Panc1 (cell line): ENCODE measurements around the gene TMEM63C. TPM values are rescaled to one million over a fixed set of nuclear protein-coding genes. Genes with fewer than 3 reads are reported as not detected.

Experiments used
- ATAC-seq: fragments of 200-7000 bp; cut with Tn5 transposase; 2 replicates; pipeline ENCODE4 v1.9.1; 2020; ENCODE audit warnings: mild to moderate bottlenecking, moderate library complexity
- BruUV-seq: library from RNA; stranded (reverse); fragments of 400-500 nt; replicated peaks from 2 replicates; lab custom pipeline; 2021; lab: Mats Ljungman, UMichigan
- CTCF ChIA-PET: fragments of 300-600 bp; sonication (Branson Sonifier 250); formaldehyde crosslinking; loops from one replicate; lab custom pipeline; 2022; ENCODE audit warnings: antibody characterized with exemption; lab: Charles Lee
- POLR2A ChIA-PET: fragments of 300-600 bp; sonication (Branson Sonifier 250); formaldehyde crosslinking; loops from one replicate; lab custom pipeline; 2022; ENCODE audit warnings: antibody characterized with exemption; lab: Charles Lee
- DNase-seq: peaks from one replicate; pipeline ENCODE4 v3.0.0-alpha.2; 2010; ENCODE audit warnings: low read depth, low spot score
- H3K27ac ChIP-seq: 2 replicates; pipeline ENCODE4 v1.5.1; 2011; ENCODE audit warnings: mild to moderate bottlenecking, low read length, inconsistent platforms
- H3K27me3 ChIP-seq: fragments of 200-500 bp; sonication (Bioruptor generic); 2 replicates; pipeline ENCODE4 v1.6.0; 2014; ENCODE audit warnings: low read length, inconsistent platforms; ENCODE audit not compliant: control insufficient read depth, insufficient read depth
- H3K36me3 ChIP-seq: fragments of 200-500 bp; sonication (Bioruptor generic); 2 replicates; pipeline ENCODE4 v1.5.1; 2014; ENCODE audit warnings: inconsistent platforms, mild to moderate bottlenecking, low read length, moderate library complexity; ENCODE audit not compliant: control insufficient read depth, insufficient read depth
- H3K4me1 ChIP-seq: 2 replicates; pipeline ENCODE4 v1.5.1; 2011; ENCODE audit warnings: inconsistent platforms, mild to moderate bottlenecking, low read length, moderate library complexity; ENCODE audit not compliant: control insufficient read depth, insufficient read depth
- H3K4me3 ChIP-seq, 2 experiments: 2 replicates each; pipeline ENCODE4 v1.5.1; 2011 to 2012; ENCODE audit warnings: low read depth in 2 of 2, low read length in 2 of 2, mild to moderate bottlenecking in 2 of 2, inconsistent platforms in 1 of 2, moderate library complexity in 1 of 2
- H3K9me3 ChIP-seq: fragments of 200-500 bp; sonication (Bioruptor generic); 2 replicates; pipeline ENCODE4 v1.5.1; 2014; ENCODE audit warnings: low read depth, mild to moderate bottlenecking, inconsistent platforms, low read length, moderate library complexity; ENCODE audit not compliant: control insufficient read depth, insufficient read depth
- CTCF ChIP-seq: fragments of 450-650 bp; IDR thresholded peaks from 2 replicates; pipeline ENCODE4 v1.5.1; 2017; ENCODE audit warnings: mild to moderate bottlenecking
- POLR2AphosphoS5 ChIP-seq: IDR thresholded peaks from 2 replicates; pipeline ENCODE4 v1.6.1; 2012; ENCODE audit warnings: mild to moderate bottlenecking, low read depth, low read length, moderate library complexity
- REST ChIP-seq, 2 experiments: IDR thresholded peaks; 2 replicates each; pipeline ENCODE4 v1.6.1; 2011 to 2012; ENCODE audit warnings: low read depth in 2 of 2, control low read depth in 1 of 2, low read length in 1 of 2, mild to moderate bottlenecking in 1 of 2, moderate library complexity in 1 of 2; ENCODE audit not compliant: insufficient read depth in 1 of 2
- SIN3A ChIP-seq: IDR thresholded peaks from 2 replicates; pipeline ENCODE4 v1.6.1; 2012; ENCODE audit warnings: low read depth, mild to moderate bottlenecking, low read length, moderate library complexity, borderline replicate concordance; ENCODE audit not compliant: insufficient read depth
- TCF7L2 ChIP-seq: IDR thresholded peaks from 2 replicates; pipeline ENCODE4 v1.6.1; 2011; ENCODE audit warnings: mild to moderate bottlenecking, low read depth, low read length, inconsistent platforms
- in situ Hi-C: cut with HindIII; loops from 2 replicates; pipeline ENCODE4 v1.10.0; 2016; ENCODE audit warnings: low sequenced_read_pairs, low pct_unique_long_range_greater_than_20kb
- intact Hi-C: fragments of 100-400 bp; cut with micrococcal nuclease; formaldehyde crosslinking; loops from one replicate; pipeline ENCODE4 v1.10.0; 2022; ENCODE audit not compliant: unreplicated experiment
- total RNA-seq: library from RNA; stranded (reverse); gene quantifications from one replicate; pipeline ENCODE4 v1.2.1, GENCODE V29; 2021; ENCODE audit not compliant: unreplicated experiment

Gene TMEM63C
- total RNA-seq, 1 experiment from 2014 or later = 2.4 TPM

GRCh38 chr14:77303417-77304156 is 122.0 kb downstream of the TMEM63C start:
- in situ Hi-C loops (no loop called here), intact Hi-C loops (no loop called here)
- no peak overlapping the region for H3K4me3 ChIP-seq
- peak overlapping the region; percentile 29; the same call in 1 of the 2 replicates for H3K27ac ChIP-seq
- ChIA-PET POLR2A (interaction anchor here (1.4 kb wide), 1 partner anchor 12 kb away, joined by 5 read pairs; no protein-coding TSS in a partner anchor), CTCF (interaction anchor here (0.5 to 2.4 kb wide), 6 partner anchors 11 to 404 kb away, joined by 3 to 14 read pairs (median 3); no protein-coding TSS in a partner anchor)
- BruUV-seq = no TSS peak
- H3K4me1 ChIP-seq = peaks cover 23% of the 10 kb centered on the region
- H3K27me3 ChIP-seq = no peaks in the 10 kb centered on the region
- peak; percentile 85 for ATAC-seq
- H3K36me3 ChIP-seq = no peaks in the 10 kb centered on the region; the same call in 1 of the 2 replicates
- peak; percentile 96 for DNase-seq
- TF ChIP-seq SIN3A (no peak), REST (IDR thresholded peaks at IDR 0.05; ENCODE audit: insufficient read depth in 1 of 2, low read depth in 2 of 2, low read length in 1 of 2) (no peak), POLR2AphosphoS5 (no peak), CTCF (no peak), TCF7L2 (no peak)
- H3K9me3 ChIP-seq = no peaks in the 10 kb centered on the region

- DNase-seq (no peak), ATAC-seq (no peak)
- ChIA-PET POLR2A (no interaction called here), CTCF (no interaction called here)
- BruUV-seq = no TSS peak
- Histone ChIP-seq H3K27ac (no peak overlapping the region), H3K27me3 (no peaks in the 10 kb centered on the region), H3K36me3 (no peaks in the 10 kb centered on the region), H3K4me1 (peaks cover 23% of the 10 kb centered on the region), H3K9me3 (no peaks in the 10 kb centered on the region), H3K4me3 (no peak overlapping the region)
- in situ Hi-C loops (no loop called here), intact Hi-C loops (no loop called here)
- no peak for TF ChIP-seq POLR2AphosphoS5
These were observed 124.1 kb downstream of the TMEM63C start for GRCh38 chr14:77305696-77306095.

GRCh38 chr14:77306416-77306815 is 124.8 kb downstream of the TMEM63C start:
- intact Hi-C loops = no loop called here
- ATAC-seq (no peak), DNase-seq (no peak)
- POLR2A ChIA-PET = no interaction called here
- no peaks in the 10 kb centered on the region for H3K9me3 ChIP-seq
- peaks cover 23% of the 10 kb centered on the region for H3K4me1 ChIP-seq
- no peak overlapping the region; the same call in 1 of the 2 replicates for H3K27ac ChIP-seq
- no peaks in the 10 kb centered on the region for H3K36me3 ChIP-seq
- in situ Hi-C loops = no loop called here
- H3K27me3 ChIP-seq = no peaks in the 10 kb centered on the region
- no TSS peak for BruUV-seq
- no peak overlapping the region for H3K4me3 ChIP-seq
- no peak for TF ChIP-seq TCF7L2
- no peak for TF ChIP-seq POLR2AphosphoS5
- TF ChIP-seq REST (IDR thresholded peaks at IDR 0.05; ENCODE audit: insufficient read depth in 1 of 2, low read depth in 2 of 2, low read length in 1 of 2) = no peak
- no peak for TF ChIP-seq CTCF
- TF ChIP-seq SIN3A = no peak
- CTCF ChIA-PET = interaction anchor here (1.5 kb wide), 1 partner anchor 9 kb away, joined by 4 read pairs; no protein-coding TSS in a partner anchor
